ENCODE measurements around the gene PRKN. TPM values are rescaled to one million over a fixed set of nuclear protein-coding genes. Genes with fewer than 3 reads are reported as not detected.
A peak's percentile ranks its signal among the peaks of the same experiment; 100 is the strongest.

Gene PRKN
- total RNA-seq, 1 donor from 2014 or later: 1.2 TPM

DNA sequence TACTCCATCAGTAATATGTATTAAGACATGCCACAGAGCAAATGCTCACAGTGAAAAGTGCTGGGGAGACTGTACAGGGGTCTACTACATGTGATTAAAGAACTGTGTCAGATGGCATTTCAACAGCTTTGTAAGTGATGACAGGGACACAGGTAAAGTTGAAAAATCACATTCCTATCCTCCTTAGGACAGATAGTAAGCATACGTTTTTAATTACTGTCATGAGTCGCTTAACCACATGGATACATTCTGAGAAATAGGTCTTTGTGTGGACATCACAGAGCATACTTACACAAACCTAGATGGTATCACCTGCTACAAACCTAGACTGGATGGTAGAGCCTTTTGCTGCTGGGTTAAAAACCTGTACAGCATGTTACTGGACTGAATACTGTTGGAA lies 807.9 kb downstream of the PRKN start:
- Histone ChIP-seq H3K36me3 (ENCODE audit: control insufficient read depth, insufficient read depth, low read length) (no peaks in the 10 kb centered on the region), H3K4me3 (ENCODE audit: low read depth, low read length) (no peak overlapping the region), H3K27me3 (ENCODE audit: control insufficient read depth, insufficient read depth, low read length) (no peaks in the 10 kb centered on the region)
- TF ChIP-seq CTCF (IDR thresholded peaks at IDR 0.05; ENCODE audit: insufficient read depth, low read length, poor library complexity, severe bottlenecking): no peak
- DNase-seq (ENCODE audit: low read depth): no peak

DNA sequence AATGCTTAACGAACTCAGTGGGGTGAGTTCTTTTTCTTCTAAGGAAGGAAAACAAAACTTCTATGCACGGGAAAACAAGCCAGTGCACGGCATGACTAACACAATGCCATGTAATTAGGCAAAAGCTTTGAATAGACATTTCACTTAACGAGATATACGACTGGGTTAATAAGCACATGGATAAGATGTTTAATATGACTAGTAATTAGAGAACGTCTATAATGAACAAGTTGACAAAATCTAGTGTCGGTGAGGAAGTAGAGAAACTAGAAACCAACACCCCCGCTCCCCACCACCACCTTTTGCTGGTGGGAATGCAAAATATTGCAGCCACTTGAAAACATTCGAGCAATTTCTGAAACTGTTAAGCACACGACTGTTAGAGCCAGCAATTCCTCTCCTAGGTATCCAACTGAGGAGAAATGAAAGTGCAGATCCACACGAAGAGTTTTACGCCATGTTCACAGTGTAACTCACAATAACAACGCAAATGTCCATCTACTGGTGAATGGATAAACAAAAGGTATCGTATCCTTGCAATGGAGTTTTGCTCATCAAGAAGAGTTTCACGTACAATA lies 808.8 kb downstream of the PRKN start:
- Histone ChIP-seq H3K36me3 (ENCODE audit: control insufficient read depth, insufficient read depth, low read length) (no peaks in the 10 kb centered on the region), H3K4me3 (ENCODE audit: low read depth, low read length) (no peak overlapping the region), H3K27me3 (ENCODE audit: control insufficient read depth, insufficient read depth, low read length) (no peaks in the 10 kb centered on the region)
- DNase-seq (ENCODE audit: low read depth): no peak
- no peak for TF ChIP-seq CTCF (IDR thresholded peaks at IDR 0.05; ENCODE audit: insufficient read depth, low read length, poor library complexity, severe bottlenecking)

DNA sequence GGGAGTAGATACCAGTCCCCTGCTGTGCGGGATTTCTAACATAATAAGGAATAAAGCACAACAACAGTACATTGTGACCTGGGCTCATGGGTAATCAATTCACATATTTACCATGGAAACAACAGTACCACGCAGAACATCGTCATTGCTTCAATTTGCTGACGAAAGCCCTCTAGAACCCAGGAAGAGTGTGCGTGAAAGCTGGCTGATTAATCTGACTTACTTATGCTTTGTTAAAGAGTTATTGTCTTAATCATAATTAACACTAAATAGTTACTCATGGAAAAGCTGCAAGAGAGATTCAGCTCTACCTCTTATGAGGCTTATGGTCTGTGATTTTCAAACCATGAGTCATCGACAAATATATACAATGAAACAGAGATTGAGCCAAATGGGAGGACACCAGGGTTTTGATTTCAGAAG lies 809.4 kb downstream of the PRKN start:
- Histone ChIP-seq H3K27me3 (ENCODE audit: control insufficient read depth, insufficient read depth, low read length) (no peaks in the 10 kb centered on the region), H3K4me3 (ENCODE audit: low read depth, low read length) (no peak overlapping the region), H3K36me3 (ENCODE audit: control insufficient read depth, insufficient read depth, low read length) (no peaks in the 10 kb centered on the region)
- no peak for TF ChIP-seq CTCF (IDR thresholded peaks at IDR 0.05; ENCODE audit: insufficient read depth, low read length, poor library complexity, severe bottlenecking)
- no peak for DNase-seq (ENCODE audit: low read depth)

- no peak for DNase-seq (ENCODE audit: low read depth)
- TF ChIP-seq CTCF (IDR thresholded peaks at IDR 0.05; ENCODE audit: insufficient read depth, low read length, poor library complexity, severe bottlenecking): peak; percentile 22
- H3K36me3 ChIP-seq (ENCODE audit: control insufficient read depth, insufficient read depth, low read length): no peaks in the 10 kb centered on the region
- H3K27me3 ChIP-seq (ENCODE audit: control insufficient read depth, insufficient read depth, low read length): no peaks in the 10 kb centered on the region
- H3K4me3 ChIP-seq (ENCODE audit: low read depth, low read length): no peak overlapping the region
Measured at GRCh38 chr6:161917645-161918044, 809.9 kb downstream of the PRKN start.

- TF ChIP-seq CTCF (IDR thresholded peaks at IDR 0.05; ENCODE audit: insufficient read depth, low read length, poor library complexity, severe bottlenecking): no peak
- Histone ChIP-seq H3K36me3 (ENCODE audit: control insufficient read depth, insufficient read depth, low read length) (no peaks in the 10 kb centered on the region), H3K27me3 (ENCODE audit: control insufficient read depth, insufficient read depth, low read length) (no peaks in the 10 kb centered on the region), H3K4me3 (ENCODE audit: low read depth, low read length) (no peak overlapping the region)
- no peak for DNase-seq (ENCODE audit: low read depth)
Measured at GRCh38 chr6:161915456-161915964, 812.1 kb downstream of the PRKN start.

DNA sequence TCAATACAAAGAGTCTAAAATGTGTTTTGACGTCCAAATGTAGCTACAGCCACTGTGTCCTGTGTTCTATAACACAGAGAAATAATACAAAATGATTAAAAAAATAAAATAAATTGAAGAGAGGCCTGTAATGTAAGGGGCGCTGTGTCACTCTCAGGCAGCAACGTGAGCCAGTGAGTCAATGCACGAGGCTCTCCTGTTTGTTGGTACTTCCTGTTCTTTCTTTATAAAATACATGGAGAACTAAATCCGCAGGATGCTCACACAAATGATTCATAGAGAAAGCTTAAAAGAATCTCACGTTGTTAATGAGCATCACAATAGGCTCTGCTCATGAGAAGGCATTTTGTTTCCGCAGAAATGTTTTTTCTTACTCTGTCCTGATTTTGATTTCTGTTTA lies 818.7 kb downstream of the PRKN start:
- no peak for TF ChIP-seq CTCF (IDR thresholded peaks at IDR 0.05; ENCODE audit: insufficient read depth, low read length, poor library complexity, severe bottlenecking)
- no peak for DNase-seq (ENCODE audit: low read depth)
- Histone ChIP-seq H3K27me3 (ENCODE audit: control insufficient read depth, insufficient read depth, low read length) (no peaks in the 10 kb centered on the region), H3K4me3 (ENCODE audit: low read depth, low read length) (no peak overlapping the region), H3K36me3 (ENCODE audit: control insufficient read depth, insufficient read depth, low read length) (no peaks in the 10 kb centered on the region)

All from kidney epithelial cell (primary cell).